VCaP (cell line): ENCODE measurements around the gene DLX3.

Experiments
- H3K27ac ChIP-seq: fragments of 450-650 bp; 2 replicates; pipeline ENCODE4 v1.5.1; 2017
- TF ChIP-seq, protein P1 (sequence below): fragments of 450-650 bp; conservative IDR thresholded peaks from 2 replicates; pipeline ENCODE4 v1.5.1; 2017; ENCODE audit warnings: mild to moderate bottlenecking, moderate library complexity

The DLX3 gene

DNA sequence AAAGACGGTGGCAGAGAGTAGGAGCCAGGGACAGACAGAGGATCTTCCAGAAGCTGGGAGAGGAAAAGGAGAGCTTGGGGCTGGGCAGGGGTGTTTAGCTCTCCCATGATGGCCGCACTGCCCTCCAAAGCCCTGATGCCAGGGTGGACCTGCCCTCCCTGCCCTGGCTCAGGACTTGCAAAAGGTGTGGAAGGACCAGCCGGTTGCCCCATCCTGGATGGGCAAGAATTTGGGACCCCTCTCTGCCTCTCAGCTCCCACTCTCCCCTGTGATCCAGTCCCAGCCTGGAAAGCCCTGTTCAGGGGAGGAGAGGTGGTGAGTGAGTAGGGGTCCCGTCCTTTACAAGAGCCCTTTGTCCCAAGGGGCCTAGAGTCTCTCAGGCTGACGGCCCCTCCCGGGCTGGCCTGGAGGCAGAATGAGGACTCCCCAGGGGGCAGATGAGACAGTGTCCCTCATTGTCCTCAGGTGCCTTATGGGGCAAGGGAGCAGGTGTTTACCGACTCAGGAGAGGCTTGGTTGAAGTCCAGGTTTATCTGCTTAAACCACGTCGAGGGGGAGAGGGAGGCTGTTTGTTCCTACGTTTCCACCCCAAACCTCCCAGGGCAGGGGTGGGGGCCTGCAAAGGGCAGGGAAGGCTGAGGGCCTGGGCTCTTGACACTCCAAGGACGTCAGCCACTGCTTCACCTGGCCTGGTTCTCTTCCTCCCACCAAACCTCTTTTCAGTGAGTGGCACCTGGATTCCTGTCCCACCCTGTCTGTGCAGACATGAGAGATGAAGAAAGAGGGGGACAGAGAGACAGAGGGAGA is 41.6 kb upstream of the DLX3 start:
- TF ChIP-seq, protein P1, sequence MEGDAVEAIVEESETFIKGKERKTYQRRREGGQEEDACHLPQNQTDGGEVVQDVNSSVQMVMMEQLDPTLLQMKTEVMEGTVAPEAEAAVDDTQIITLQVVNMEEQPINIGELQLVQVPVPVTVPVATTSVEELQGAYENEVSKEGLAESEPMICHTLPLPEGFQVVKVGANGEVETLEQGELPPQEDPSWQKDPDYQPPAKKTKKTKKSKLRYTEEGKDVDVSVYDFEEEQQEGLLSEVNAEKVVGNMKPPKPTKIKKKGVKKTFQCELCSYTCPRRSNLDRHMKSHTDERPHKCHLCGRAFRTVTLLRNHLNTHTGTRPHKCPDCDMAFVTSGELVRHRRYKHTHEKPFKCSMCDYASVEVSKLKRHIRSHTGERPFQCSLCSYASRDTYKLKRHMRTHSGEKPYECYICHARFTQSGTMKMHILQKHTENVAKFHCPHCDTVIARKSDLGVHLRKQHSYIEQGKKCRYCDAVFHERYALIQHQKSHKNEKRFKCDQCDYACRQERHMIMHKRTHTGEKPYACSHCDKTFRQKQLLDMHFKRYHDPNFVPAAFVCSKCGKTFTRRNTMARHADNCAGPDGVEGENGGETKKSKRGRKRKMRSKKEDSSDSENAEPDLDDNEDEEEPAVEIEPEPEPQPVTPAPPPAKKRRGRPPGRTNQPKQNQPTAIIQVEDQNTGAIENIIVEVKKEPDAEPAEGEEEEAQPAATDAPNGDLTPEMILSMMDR, result no peak
- H3K27ac ChIP-seq, result peak overlapping the region; percentile 39; the same call in 1 of the 2 replicates

DNA sequence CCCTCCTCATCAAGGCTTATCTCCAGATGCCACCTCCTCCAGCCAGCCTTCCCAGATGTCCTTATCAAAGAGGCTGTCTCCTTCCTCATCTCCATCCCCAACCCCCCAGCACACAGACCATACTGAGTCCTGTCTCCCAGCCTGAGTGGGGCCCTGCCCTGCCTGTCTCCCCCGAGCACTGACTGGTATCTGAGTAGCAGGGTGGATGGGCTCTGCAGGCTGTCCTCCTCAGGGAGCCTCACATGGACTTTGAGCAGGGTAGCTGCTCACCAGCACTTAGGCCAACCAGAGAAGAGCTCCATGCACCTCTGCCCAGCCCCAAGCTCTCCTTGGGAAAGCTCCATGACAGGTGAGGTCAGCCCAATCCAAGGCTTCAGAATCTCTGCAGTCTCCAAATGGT is 40.9 kb upstream of the DLX3 start:
- no peak overlapping the region for H3K27ac ChIP-seq
- TF ChIP-seq, protein P1, result no peak

GRCh38 chr17:50035421-50035879 is 40.4 kb upstream of the DLX3 start:
- H3K27ac ChIP-seq, result no peak overlapping the region
- TF ChIP-seq, protein P1, result no peak

DNA sequence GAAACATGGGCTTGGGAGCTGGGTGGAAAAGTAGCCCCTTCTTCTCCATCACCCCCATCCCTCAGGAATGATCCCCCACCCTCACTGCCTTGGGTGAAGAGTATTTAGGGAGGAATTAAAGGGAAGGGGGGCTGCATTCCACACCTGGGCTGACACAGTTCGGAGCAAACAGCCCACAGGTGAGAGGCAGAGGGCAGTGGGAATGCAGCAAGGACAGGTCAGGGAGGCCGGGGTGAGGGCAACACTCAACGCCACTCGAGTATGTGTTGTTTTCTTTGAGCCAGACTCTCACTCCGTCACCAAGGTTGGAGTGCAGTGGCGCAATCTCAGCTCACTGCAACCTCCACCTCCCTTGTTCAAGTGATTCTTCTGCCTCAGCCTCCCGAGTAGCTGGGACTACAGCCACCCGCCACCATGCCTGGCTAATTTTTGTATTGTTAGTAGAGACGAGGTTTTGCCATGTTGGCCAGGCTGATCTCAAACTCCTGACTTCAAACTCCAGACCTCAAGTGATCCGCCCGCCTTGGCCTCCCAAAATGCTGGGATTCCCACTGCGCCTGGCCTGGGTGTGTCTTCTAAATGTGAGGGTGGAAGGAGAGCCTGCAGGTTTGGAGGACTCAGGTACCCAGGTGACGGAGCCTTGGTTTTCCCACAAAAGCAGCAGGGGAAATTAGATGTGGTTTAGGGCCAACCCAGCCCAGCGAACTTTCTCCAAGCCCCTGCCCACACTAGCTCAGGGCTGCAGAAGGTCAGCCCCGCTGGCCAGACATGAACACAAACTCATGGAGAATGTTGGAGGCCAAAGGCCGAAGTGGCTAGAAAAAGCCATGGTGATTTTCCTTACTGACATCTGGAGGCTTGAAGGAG is 39.7 kb upstream of the DLX3 start:
- no peak overlapping the region for H3K27ac ChIP-seq
- TF ChIP-seq, protein P1, result no peak

GRCh38 chr17:50033316-50033715 is 38.3 kb upstream of the DLX3 start:
- TF ChIP-seq, protein P1, result no peak
- H3K27ac ChIP-seq, result no peak overlapping the region

DNA sequence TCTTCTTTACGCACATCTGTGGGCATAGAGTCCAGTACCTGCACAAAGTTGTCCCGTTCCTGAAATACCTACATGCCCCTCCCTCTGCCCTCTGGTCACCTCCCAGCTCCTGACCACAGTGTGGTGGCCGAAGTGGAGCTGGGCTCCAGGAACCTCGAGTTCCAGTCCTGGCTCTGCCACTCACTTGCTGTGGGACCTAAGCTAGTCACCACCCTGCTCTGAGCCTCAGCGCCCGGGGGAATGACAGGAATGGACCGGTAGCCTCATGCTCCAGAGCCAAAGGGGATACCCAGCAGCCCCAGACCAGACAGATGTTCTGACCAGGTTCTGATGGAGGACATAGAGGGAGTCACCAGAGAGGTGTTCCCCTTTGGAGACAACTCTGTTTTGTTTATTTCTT is 34.2 kb upstream of the DLX3 start:
- H3K27ac ChIP-seq, result no peak overlapping the region
- TF ChIP-seq, protein P1, result no peak

DNA sequence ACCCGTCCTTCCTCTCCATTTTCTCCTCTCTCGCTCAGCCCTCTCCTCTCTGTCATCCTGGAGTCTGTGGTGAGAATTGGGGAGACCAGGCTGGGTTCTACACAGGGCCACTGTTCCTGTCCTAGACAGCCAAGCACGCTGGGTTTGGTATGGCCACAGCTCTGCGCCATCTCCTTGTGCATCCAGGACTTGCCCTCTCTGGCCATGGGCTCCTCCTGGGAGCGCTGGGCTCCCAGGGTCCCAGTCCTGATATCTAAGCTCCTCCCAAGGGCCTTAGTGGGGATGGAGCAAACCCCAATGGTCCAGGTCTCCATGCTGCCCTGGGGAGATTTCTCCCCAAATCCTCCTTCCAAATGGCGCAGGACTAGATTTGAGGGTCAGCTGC is 33.7 kb upstream of the DLX3 start:
- H3K27ac ChIP-seq, result no peak overlapping the region

More for the DNA sequence above, 33.7 kb upstream of the DLX3 start:
- TF ChIP-seq, protein P1, result no peak
